ENCODE measurements around the gene ADAM17. TPM values are rescaled to one million over a fixed set of nuclear protein-coding genes. Genes with fewer than 3 reads are reported as not detected.

ADAM17 gene
- polyA plus RNA-seq, 1 donor (not counting 4 experiments of a cell fraction or from before 2014, with no cell fraction given): 13.3 TPM

DNA sequence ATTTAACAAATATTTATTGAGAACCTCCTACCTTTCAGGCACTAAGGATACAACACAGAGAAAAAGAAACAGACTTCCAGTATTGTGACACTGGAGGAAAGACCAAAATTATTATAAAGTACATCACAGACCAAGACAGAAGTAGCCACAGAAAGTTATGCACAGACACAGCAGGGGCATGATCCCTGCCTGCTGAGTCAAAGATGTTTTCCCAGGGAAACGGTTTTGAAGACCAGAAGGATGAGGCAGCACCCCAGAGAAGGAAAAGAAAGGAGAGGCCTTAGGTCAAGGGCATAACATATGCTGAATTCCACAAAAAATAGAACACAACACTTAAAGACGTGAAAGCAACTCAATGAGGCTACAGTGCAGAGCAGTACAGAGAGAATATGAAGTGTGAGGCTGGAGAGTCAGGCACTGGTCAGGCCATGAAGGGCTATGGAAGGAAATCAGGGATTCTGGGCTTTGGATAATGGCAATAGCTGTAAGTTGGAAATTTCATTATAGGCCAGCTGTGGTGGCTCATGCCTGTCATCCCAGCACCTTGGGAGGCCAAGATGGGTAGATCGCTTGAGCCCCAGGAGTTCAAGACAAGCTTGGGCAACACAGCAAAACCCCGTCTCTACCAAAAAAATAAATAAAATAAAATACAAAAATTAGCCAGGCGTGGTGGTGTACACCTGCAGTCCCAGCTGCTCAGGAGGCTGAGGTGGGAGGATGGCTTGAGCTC, 8.2 kb downstream of the ADAM17 start:
- H3K36me3 ChIP-seq (ENCODE audit: control insufficient read depth in 2 of 2, extremely low read depth in 1 of 2, insufficient read depth in 2 of 2, low read length in 2 of 2): peaks cover 0 to 7% of the 10 kb centered on the region in 2 experiments
- no peaks in the 10 kb centered on the region for H3K9me3 ChIP-seq (ENCODE audit: control insufficient read depth, low read depth, low read length)
- no peak overlapping the region for H3K4me3 ChIP-seq (ENCODE audit: control insufficient read depth in 2 of 3, extremely low read depth in 1 of 3, insufficient read depth in 2 of 3, low read depth in 1 of 3, low read length in 3 of 3)
- no peak overlapping the region for H3K9ac ChIP-seq (ENCODE audit: control insufficient read depth, extremely low read depth, insufficient read depth, low read length)
- no peaks in the 10 kb centered on the region for H3K27me3 ChIP-seq (ENCODE audit: control insufficient read depth, extremely low read depth, insufficient read depth, low read length)
- H2AFZ ChIP-seq (ENCODE audit: control insufficient read depth, low read length): no peak overlapping the region
- peaks cover 26% of the 10 kb centered on the region for H3K4me1 ChIP-seq (ENCODE audit: control insufficient read depth, extremely low read depth, insufficient read depth, low read length)
- no peak overlapping the region for H3K27ac ChIP-seq (ENCODE audit: control insufficient read depth, insufficient read depth, low read length)
- DNase-seq (ENCODE audit: low read depth, low spot score) (no peak), FAIRE-seq (no peak)
- TF ChIP-seq, protein P1, sequence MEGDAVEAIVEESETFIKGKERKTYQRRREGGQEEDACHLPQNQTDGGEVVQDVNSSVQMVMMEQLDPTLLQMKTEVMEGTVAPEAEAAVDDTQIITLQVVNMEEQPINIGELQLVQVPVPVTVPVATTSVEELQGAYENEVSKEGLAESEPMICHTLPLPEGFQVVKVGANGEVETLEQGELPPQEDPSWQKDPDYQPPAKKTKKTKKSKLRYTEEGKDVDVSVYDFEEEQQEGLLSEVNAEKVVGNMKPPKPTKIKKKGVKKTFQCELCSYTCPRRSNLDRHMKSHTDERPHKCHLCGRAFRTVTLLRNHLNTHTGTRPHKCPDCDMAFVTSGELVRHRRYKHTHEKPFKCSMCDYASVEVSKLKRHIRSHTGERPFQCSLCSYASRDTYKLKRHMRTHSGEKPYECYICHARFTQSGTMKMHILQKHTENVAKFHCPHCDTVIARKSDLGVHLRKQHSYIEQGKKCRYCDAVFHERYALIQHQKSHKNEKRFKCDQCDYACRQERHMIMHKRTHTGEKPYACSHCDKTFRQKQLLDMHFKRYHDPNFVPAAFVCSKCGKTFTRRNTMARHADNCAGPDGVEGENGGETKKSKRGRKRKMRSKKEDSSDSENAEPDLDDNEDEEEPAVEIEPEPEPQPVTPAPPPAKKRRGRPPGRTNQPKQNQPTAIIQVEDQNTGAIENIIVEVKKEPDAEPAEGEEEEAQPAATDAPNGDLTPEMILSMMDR (optimal IDR thresholded peaks at IDR 0.05 in 1 of 3, IDR thresholded peaks at IDR 0.05 in 1 of 3, conservative IDR thresholded peaks at IDR 0.05 in 1 of 3; ENCODE audit: extremely low read depth in 1 of 3, insufficient read depth in 2 of 3, low read length in 3 of 3): no peak
- TF ChIP-seq EZH2 (IDR thresholded peaks at IDR 0.05; ENCODE audit: low read length): no peak
- dilution Hi-C loops (cut with MboI; ENCODE audit: extremely low pct_ligation_motif_present, low sequenced_read_pairs): no loop called here
- peaks cover 93% of the 10 kb centered on the region for H3K79me2 ChIP-seq (ENCODE audit: control insufficient read depth, insufficient read depth, low read length)
- peaks cover 8% of the 10 kb centered on the region for H4K20me1 ChIP-seq (ENCODE audit: control insufficient read depth, extremely low read depth, insufficient read depth, low read length)
- H3K9me1 ChIP-seq (ENCODE audit: control insufficient read depth, extremely low read depth, insufficient read depth, low read length): peaks cover 4% of the 10 kb centered on the region
- no peak overlapping the region for H3K4me2 ChIP-seq (ENCODE audit: control insufficient read depth, extremely low read depth, insufficient read depth, low read depth, low read length)

- Histone ChIP-seq H3K36me3 (ENCODE audit: control insufficient read depth in 2 of 2, extremely low read depth in 1 of 2, insufficient read depth in 2 of 2, low read length in 2 of 2) (peaks cover 0 to 7% of the 10 kb centered on the region in 2 experiments), H3K9me1 (ENCODE audit: control insufficient read depth, extremely low read depth, insufficient read depth, low read length) (peaks cover 4% of the 10 kb centered on the region), H3K9me3 (ENCODE audit: control insufficient read depth, low read depth, low read length) (no peaks in the 10 kb centered on the region), H3K4me3 (ENCODE audit: control insufficient read depth in 2 of 3, extremely low read depth in 1 of 3, insufficient read depth in 2 of 3, low read depth in 1 of 3, low read length in 3 of 3) (no peak overlapping the region), H3K4me2 (ENCODE audit: control insufficient read depth, extremely low read depth, insufficient read depth, low read depth, low read length) (no peak overlapping the region), H3K9ac (ENCODE audit: control insufficient read depth, extremely low read depth, insufficient read depth, low read length) (no peak overlapping the region), H3K27me3 (ENCODE audit: control insufficient read depth, extremely low read depth, insufficient read depth, low read length) (no peaks in the 10 kb centered on the region), H2AFZ (ENCODE audit: control insufficient read depth, low read length) (no peak overlapping the region), H3K4me1 (ENCODE audit: control insufficient read depth, extremely low read depth, insufficient read depth, low read length) (peaks cover 18% of the 10 kb centered on the region), H3K79me2 (ENCODE audit: control insufficient read depth, insufficient read depth, low read length) (peaks cover 79% of the 10 kb centered on the region), H3K27ac (ENCODE audit: control insufficient read depth, insufficient read depth, low read length) (no peak overlapping the region), H4K20me1 (ENCODE audit: control insufficient read depth, extremely low read depth, insufficient read depth, low read length) (peaks cover 8% of the 10 kb centered on the region)
- DNase-seq (ENCODE audit: low read depth, low spot score) (no peak), FAIRE-seq (no peak)
- no peak for TF ChIP-seq EZH2 (IDR thresholded peaks at IDR 0.05; ENCODE audit: low read length)
- dilution Hi-C loops (cut with MboI; ENCODE audit: extremely low pct_ligation_motif_present, low sequenced_read_pairs): no loop called here
These were observed 10.1 kb downstream of the ADAM17 start for GRCh38 chr2:9545502-9545901.

Measured in keratinocyte (primary cell).